SK-N-SH (cell line): ENCODE results near the gene SYT7.

Source experiments
- CTCF ChIP-seq: fragments of 200-600 bp; sonication (generic); IDR thresholded peaks from 2 replicates; pipeline ENCODE4 v1.6.1; 2017; ENCODE audit warnings: antibody characterized with exemption, mild to moderate bottlenecking, moderate library complexity
- EZH2phosphoT487 ChIP-seq: fragments of 200-600 bp; sonication (generic); IDR thresholded peaks from 2 replicates; pipeline ENCODE4 v1.6.1; 2017; ENCODE audit warnings: low read depth, mixed run types, mild to moderate bottlenecking, antibody characterized with exemption, moderate library complexity, borderline replicate concordance
- FOXM1 ChIP-seq: IDR thresholded peaks from 2 replicates; pipeline ENCODE4 v1.4.0; 2012; ENCODE audit warnings: low read depth, mild to moderate bottlenecking
- GABPA ChIP-seq: IDR thresholded peaks from 2 replicates; pipeline ENCODE4 v1.4.0; 2012; ENCODE audit warnings: low read depth, mild to moderate bottlenecking
- NRF1 ChIP-seq: IDR thresholded peaks from 2 replicates; pipeline ENCODE4 v1.6.1; 2012; ENCODE audit warnings: low read depth, mild to moderate bottlenecking, low read length
- SIN3A ChIP-seq: IDR thresholded peaks from 2 replicates; pipeline ENCODE4 v1.6.1; 2012; ENCODE audit warnings: low read depth, mild to moderate bottlenecking, low read length, moderate library complexity, borderline replicate concordance
- TAF1 ChIP-seq: IDR thresholded peaks from 2 replicates; pipeline ENCODE4 v1.6.1; 2012; ENCODE audit warnings: low read depth, mild to moderate bottlenecking, low read length, moderate library complexity, borderline replicate concordance
- TEAD4 ChIP-seq: IDR thresholded peaks from 2 replicates; pipeline ENCODE4 v1.4.0; 2012; ENCODE audit warnings: mild to moderate bottlenecking, borderline replicate concordance; ENCODE audit not compliant: insufficient read depth
- USF1 ChIP-seq: IDR thresholded peaks from 2 replicates; pipeline ENCODE4 v1.4.0; 2012; ENCODE audit warnings: low read depth, borderline replicate concordance
- TF ChIP-seq, protein P1 (sequence below): IDR thresholded peaks from 2 replicates; pipeline ENCODE4 v1.4.0; 2012; ENCODE audit warnings: low read depth

- TF ChIP-seq CTCF: no peak
- TF ChIP-seq, protein P1, sequence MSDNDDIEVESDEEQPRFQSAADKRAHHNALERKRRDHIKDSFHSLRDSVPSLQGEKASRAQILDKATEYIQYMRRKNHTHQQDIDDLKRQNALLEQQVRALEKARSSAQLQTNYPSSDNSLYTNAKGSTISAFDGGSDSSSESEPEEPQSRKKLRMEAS: no peak
- TF ChIP-seq EZH2phosphoT487: no peak
- no peak for TF ChIP-seq USF1
- TF ChIP-seq TEAD4: no peak
- no peak for TF ChIP-seq GABPA
- TF ChIP-seq SIN3A: no peak
- TF ChIP-seq FOXM1: no peak
- TF ChIP-seq NRF1: no peak
- TF ChIP-seq TAF1: no peak
Measured at GRCh38 chr11:61485080-61485479, 95.8 kb downstream of the SYT7 start.
